Urinary bladder (tissue), 4 donors: ENCODE measurements around the gene ADAP1. TPM values are rescaled to one million over a fixed set of nuclear protein-coding genes. Genes with fewer than 3 reads are reported as not detected.
"Not testable (repeated sequence)": the region's sequence is repeated elsewhere in the genome, so short reads cannot be mapped to it uniquely, and the experiment has no call there.

Experiments
- DNase-seq: peaks from one replicate; pipeline ENCODE4 v3.0.0-alpha.2; 2015; ENCODE audit errors: extremely low spot score
- H3K27ac ChIP-seq: one replicate; pipeline ENCODE4 v1.5.1; 2013; ENCODE audit warnings: low read depth, mild to moderate bottlenecking, moderate library complexity
- H3K36me3 ChIP-seq: one replicate; pipeline ENCODE4 v1.6.1; 2013; ENCODE audit warnings: mild to moderate bottlenecking, moderate library complexity; ENCODE audit not compliant: insufficient read depth
- H3K4me1 ChIP-seq: one replicate; pipeline ENCODE4 v1.6.1; 2013; ENCODE audit warnings: mild to moderate bottlenecking, moderate library complexity; ENCODE audit not compliant: insufficient read depth
- H3K4me3 ChIP-seq: one replicate; pipeline ENCODE4 v1.5.1; 2013; ENCODE audit warnings: low read depth, low read length
- WGBS: extraction: QIAGEN DNeasy Blood & Tissue Kit; methylation state at CpG from one replicate; pipeline ENCODE4 v1.1.7; 2013; 5-methylcytosine and 5-hydroxymethylcytosine counted together
- polyA plus RNA-seq: library from polyadenylated mRNA; stranded (reverse); fragments of 200-250 nt; gene quantifications from one replicate; pipeline ENCODE4 v1.2.3, GENCODE V29; 2013
- total RNA-seq: library from RNA; depleted of rRNA; stranded (reverse); fragments of >200 nt; gene quantifications from one replicate; pipeline ENCODE4 v1.2.3, GENCODE V29; 2014
- donor health status: healthy with polysubstance abuse.
- donor health status: healthy.

ADAP1 gene
- total and polyA plus RNA-seq, 2 donors = 11.7 to 13.7 TPM

DNA sequence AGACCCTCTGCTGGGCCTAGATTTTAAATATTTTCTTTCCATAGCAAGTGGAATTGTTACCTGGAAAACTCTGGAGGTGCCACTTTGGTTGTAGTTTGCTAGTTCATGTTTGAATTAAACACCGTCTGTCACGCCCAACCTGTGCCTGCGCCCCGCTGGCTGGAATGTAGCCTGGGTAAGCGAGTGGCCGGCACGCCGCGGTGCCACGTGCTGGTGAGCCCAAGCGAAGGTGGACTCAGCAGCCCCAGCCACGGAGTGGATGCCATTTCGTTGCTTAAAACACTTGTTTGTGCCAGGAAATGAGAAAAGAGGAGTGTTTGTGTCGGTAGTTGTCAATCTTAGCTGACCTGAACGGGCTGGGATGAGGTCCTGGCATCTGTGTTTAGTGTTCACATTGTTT lies 75.4 kb downstream of the ADAP1 start:
- Histone ChIP-seq H3K4me3 (no peak overlapping the region), H3K36me3 (no peaks in the 10 kb centered on the region), H3K4me1 (no peaks in the 10 kb centered on the region), H3K27ac (no peak overlapping the region)
- 89% methylated on average over 15 of the region's 15 CpGs for WGBS
- DNase-seq = no peak

- Histone ChIP-seq H3K27ac (peak overlapping the region; percentile 51), H3K4me3 (peak overlapping the region; percentile 64), H3K4me1 (no peaks in the 10 kb centered on the region), H3K36me3 (no peaks in the 10 kb centered on the region)
- WGBS = 15% methylated on average over 47 of the region's 47 CpGs
- no peak for DNase-seq
These were observed 76.9 kb downstream of the ADAP1 start for GRCh38 chr7:877312-878232.

- Histone ChIP-seq H3K4me3 (peak overlapping the region; percentile 64), H3K36me3 (no peaks in the 10 kb centered on the region), H3K27ac (peak overlapping the region; percentile 87), H3K4me1 (no peaks in the 10 kb centered on the region)
- under 1% methylated on average over 26 of the region's 26 CpGs for WGBS
- DNase-seq = no peak
These were observed 77.5 kb downstream of the ADAP1 start for GRCh38 chr7:876972-877311.

GRCh38 chr7:876077-876971 lies 78.2 kb downstream of the ADAP1 start, which contains the start of gene GET4:
Gene GET4, plus strand, starts transcription at chr7:876554. Its CDS starts 92 bp downstream, at chr7:876646.
- Histone ChIP-seq H3K36me3 (no peaks in the 10 kb centered on the region), H3K27ac (peak within 1 kb of the TSS; percentile 87), H3K4me1 (no peaks in the 10 kb centered on the region), H3K4me3 (peak within 1 kb of the TSS; percentile 64)
- WGBS = under 1% methylated on average over 129 of the region's 129 CpGs
- peak; percentile 63 for DNase-seq

DNA sequence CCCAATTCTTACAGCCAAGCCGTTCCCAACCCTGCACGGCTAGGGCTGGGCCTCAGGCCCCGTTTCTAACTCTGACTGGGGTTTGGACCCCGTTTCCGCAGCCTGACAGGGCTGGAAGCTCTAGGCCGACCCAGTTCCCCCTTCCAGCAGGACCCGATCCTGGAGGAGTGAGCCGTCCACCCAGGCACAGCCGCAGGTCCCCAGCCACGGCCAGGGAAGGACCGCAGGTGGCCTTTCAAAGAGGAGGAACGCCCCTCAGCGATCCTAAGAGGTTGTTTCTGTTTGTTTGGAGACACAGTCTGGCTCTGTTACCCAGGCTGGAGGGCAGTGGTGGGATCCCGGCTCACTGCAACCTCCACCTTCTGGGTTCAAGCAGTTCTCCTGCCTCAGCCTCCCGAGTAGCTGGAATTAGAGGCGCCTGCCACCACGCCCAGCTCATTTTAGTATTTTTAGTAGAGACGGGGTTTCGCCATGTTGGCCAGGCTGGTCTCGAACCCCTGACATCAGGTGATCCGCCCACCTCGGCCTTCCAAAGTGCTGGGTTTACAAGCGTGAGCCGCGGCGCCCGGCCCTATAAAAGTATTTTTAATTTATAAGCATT lies 78.9 kb downstream of the ADAP1 start:
- no peaks in the 10 kb centered on the region for H3K4me1 ChIP-seq
- H3K36me3 ChIP-seq = no peaks in the 10 kb centered on the region
- peak overlapping the region; percentile 14 for H3K4me3 ChIP-seq
- H3K27ac ChIP-seq = no peak overlapping the region
- 61% methylated on average over 27 of the region's 27 CpGs for WGBS
- DNase-seq = no peak

GRCh38 chr7:875051-875450 lies 79.4 kb downstream of the ADAP1 start:
- DNase-seq = no peak
- 66% methylated on average over 7 of the region's 7 CpGs for WGBS
- H3K4me1 ChIP-seq = no peaks in the 10 kb centered on the region
- H3K36me3 ChIP-seq = no peaks in the 10 kb centered on the region
- no peak overlapping the region for H3K4me3 ChIP-seq
- H3K27ac ChIP-seq = no peak overlapping the region

- H3K4me3 ChIP-seq = no peak overlapping the region
- DNase-seq = no peak
- no peak overlapping the region for H3K27ac ChIP-seq
- WGBS = 58% methylated on average over 9 of the region's 9 CpGs
- no peaks in the 10 kb centered on the region for H3K36me3 ChIP-seq
- H3K4me1 ChIP-seq = no peaks in the 10 kb centered on the region
These were observed 80.3 kb downstream of the ADAP1 start for GRCh38 chr7:874031-874749.

- no peak overlapping the region for H3K4me3 ChIP-seq
- no peak overlapping the region for H3K27ac ChIP-seq
- H3K36me3 ChIP-seq = no peaks in the 10 kb centered on the region
- WGBS = 26% methylated on average over 18 of the region's 18 CpGs
- DNase-seq = peak; percentile 39
- no peaks in the 10 kb centered on the region for H3K4me1 ChIP-seq
These were observed 81.0 kb downstream of the ADAP1 start for GRCh38 chr7:873367-874002.

DNA sequence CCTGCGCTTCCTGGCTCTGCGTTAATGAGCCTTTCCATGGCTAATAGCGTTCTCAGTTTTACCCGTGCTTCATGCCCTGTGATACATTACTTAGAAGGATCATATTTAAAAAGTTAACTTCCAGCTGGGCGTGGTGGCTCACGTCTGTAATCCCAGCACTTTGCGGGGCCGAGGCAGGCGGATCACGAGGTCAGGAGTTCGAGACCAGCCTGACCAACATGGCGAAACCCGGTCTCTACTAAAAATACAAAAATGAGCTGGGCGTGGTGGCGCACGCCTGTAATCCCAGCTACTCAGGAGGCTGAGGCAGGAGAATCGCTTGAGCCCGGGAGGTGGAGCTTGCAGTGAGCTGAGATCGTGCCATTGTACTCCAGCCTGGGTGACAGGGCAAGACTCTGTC lies 81.8 kb downstream of the ADAP1 start:
- not testable (repeated sequence) for H3K36me3 ChIP-seq, H3K27ac ChIP-seq, H3K4me3 ChIP-seq, H3K4me1 ChIP-seq, DNase-seq
- 88% methylated on average over 19 of the region's 19 CpGs for WGBS

GRCh38 chr7:871900-872537 lies 82.5 kb downstream of the ADAP1 start:
- Histone ChIP-seq H3K4me3 (no peak overlapping the region), H3K27ac (no peak overlapping the region), H3K36me3 (peaks cover 2% of the 10 kb centered on the region), H3K4me1 (no peaks in the 10 kb centered on the region)
- WGBS = 80% methylated on average over 14 of the region's 14 CpGs
- DNase-seq = no peak

DNA sequence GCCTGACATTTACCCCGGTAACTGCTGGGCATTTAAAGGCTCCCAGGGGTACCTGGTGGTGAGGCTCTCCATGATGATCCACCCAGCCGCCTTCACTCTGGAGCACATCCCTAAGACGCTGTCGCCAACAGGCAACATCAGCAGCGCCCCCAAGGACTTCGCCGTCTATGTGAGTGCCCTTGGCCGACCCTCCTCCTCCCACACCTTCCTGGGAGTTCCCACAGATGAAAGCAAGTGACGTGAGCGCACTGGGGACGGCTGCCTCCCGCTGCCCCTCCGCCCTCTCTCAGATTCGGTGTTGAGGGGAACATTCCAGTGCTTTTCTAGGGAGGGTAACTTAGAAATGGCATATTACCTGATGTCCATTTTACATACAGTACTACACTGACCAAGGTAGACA lies 85.1 kb downstream of the ADAP1 start:
- Histone ChIP-seq H3K4me1 (no peaks in the 10 kb centered on the region), H3K27ac (no peak overlapping the region), H3K4me3 (no peak overlapping the region), H3K36me3 (peaks cover 2% of the 10 kb centered on the region)
- DNase-seq = no peak
- WGBS = 89% methylated on average over 14 of the region's 14 CpGs

DNA sequence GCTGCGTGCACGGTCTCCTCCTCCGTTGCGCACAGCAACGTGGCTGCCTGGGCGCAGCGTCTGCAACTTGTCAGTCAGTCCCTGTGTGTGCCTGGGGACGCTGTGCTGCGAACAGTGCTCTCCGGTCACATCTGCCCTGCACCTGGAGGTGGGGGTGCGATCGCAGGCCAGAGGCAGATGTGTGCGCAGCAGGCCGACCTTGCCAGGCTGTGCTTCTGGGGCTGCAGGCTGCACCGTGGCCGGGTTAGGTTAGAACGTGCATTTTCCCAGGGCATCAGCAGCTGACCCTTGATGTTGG lies 86.3 kb downstream of the ADAP1 start:
- Histone ChIP-seq H3K4me3 (no peak overlapping the region), H3K4me1 (no peaks in the 10 kb centered on the region), H3K27ac (no peak overlapping the region), H3K36me3 (peaks cover 3% of the 10 kb centered on the region)
- no peak for DNase-seq
- WGBS = 89% methylated on average over 17 of the region's 17 CpGs
